Activated CD4-positive, alpha-beta T cell treated with anti-CD3 and anti-CD28 coated beads, Interleukin-2, amount 50 U/mL, for 48 hours (primary cell): ENCODE results near the gene CSF3R.
"Not testable (repeated sequence)": the region's sequence is repeated elsewhere in the genome, so short reads cannot be mapped to it uniquely, and the experiment has no call there.

Experiments used
- DNase-seq, 2 experiments: peaks; one replicate each; pipeline ENCODE4 v3.0.0-alpha.2; 2020

Gene CSF3R

GRCh38 chr1:36481091-36481490 lies 1.6 kb downstream of the CSF3R start:
- DNase-seq = no peak

DNA sequence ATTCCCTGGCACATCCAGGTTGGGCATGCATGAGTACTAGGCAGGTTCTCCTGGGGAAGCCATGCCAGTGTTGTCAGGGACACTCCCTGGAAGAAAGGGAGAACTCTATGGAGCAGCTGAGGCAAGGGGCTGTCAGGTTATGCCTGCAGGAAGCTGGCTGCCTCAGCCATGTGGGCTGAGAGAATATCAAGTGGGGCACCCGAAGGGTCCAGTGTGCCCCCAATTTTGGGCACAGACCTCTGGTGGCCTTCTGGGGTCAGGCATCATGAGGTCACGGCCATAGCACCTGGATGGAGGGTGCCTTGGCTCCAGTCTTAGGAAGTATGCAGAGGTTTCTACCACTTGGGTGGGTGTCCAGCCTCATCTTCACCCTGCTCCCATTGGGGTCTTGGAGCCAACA lies 2.6 kb downstream of the CSF3R start:
- no peak for DNase-seq

- no peak for DNase-seq
These were observed 3.1 kb downstream of the CSF3R start for GRCh38 chr1:36479505-36480051.

- not testable (repeated sequence) for DNase-seq
These were observed 5.1 kb downstream of the CSF3R start for GRCh38 chr1:36477615-36478014.

DNA sequence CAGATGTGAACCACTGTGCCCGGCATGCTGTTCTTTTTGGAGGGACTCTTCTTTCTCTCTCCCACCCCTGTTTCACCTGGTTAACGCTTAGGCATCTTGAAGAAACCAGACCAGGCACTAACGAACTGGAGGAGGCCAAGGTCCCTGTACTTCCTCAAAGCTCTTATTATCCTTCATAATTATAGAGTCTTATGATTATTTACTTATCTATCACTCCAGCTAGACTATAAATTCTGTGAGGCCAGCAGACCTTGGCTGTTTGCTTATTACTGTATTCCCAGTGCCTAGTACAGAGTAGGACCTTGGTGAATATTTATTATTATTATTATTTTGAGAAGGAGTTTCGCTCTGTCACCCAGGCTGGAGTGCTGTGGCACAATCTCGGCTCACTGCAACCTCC lies 5.8 kb downstream of the CSF3R start:
- DNase-seq = no peak

GRCh38 chr1:36475910-36476604 lies 6.7 kb downstream of the CSF3R start:
- no peak for DNase-seq

GRCh38 chr1:36475341-36475740 lies 7.4 kb downstream of the CSF3R start:
- no peak for DNase-seq

DNA sequence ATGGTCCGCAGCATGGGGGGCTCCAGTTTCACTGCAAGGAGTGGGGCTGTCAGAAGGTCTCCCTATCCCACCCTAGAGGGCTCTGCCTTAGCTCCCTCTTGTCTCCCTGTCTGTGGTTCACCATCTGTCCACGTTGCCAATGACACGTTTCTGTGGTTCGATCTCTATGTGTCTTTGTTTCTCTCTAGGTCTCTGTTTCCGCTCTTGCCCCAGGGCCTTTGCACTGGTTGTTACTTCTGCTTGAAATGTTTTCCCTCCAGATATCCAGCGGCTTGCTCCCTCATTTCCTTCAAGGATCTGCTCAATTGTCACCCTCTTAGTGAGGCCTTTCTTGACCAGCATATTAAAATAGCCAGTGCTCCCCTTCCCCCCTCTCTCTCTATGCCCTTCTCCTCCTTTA lies 10.1 kb downstream of the CSF3R start:
- no peak for DNase-seq

GRCh38 chr1:36471830-36472641 lies 10.7 kb downstream of the CSF3R start:
- DNase-seq = no peak

GRCh38 chr1:36469163-36469562 lies 13.6 kb downstream of the CSF3R start:
- no peak for DNase-seq

GRCh38 chr1:36467700-36468455 lies 14.8 kb downstream of the CSF3R start:
- DNase-seq = no peak

DNA sequence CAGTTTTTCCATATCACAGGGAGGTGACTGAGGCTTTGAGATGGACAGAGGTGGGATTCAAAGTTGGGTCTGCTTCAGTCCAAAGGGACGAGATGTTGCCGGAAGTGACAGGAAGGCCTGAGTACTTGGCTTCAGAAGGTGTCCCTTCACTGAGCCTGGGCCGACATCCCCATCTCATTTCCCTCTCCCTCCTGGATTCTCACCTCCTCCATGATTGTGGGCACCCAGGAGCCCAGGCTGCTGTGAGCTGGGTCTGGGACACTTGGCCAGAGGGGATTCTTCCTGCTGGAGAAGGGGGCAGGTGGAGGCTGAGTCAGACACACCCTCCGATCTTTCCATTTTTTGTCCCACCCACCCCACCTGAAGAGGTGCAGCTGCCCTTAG lies 15.7 kb downstream of the CSF3R start:
- no peak for DNase-seq

DNA sequence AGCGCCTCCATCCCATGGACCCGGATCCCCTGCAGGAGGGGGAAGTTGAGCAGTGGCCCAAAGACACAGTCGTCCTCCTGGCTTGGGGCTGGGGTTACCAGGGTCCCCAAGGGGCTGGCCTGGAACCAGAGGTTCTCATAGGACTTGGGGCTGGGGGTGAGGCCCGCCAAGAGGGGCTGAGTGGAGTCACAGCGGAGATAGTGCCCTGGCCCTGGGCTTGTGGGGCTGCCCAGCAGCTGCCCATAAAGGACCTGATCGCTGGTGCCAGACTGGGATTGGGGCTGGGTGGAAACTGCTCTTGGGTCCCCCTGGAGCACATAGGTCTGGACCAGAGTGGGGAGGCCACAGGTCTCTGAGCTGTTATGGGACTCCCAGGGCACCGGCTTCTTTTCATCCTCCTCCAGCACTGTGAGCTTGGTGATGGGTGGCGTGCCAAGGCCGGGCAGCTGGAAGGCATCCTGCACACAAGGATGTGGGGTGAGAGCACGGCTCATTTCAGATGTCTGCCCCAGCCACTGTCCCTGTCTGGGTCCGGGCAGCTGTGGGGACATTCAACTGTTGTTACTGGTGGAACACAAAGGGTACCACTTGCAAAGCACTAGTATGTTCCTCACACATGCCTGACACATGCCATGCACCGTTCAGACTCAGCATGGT lies 16.2 kb downstream of the CSF3R start:
- DNase-seq = no peak

DNA sequence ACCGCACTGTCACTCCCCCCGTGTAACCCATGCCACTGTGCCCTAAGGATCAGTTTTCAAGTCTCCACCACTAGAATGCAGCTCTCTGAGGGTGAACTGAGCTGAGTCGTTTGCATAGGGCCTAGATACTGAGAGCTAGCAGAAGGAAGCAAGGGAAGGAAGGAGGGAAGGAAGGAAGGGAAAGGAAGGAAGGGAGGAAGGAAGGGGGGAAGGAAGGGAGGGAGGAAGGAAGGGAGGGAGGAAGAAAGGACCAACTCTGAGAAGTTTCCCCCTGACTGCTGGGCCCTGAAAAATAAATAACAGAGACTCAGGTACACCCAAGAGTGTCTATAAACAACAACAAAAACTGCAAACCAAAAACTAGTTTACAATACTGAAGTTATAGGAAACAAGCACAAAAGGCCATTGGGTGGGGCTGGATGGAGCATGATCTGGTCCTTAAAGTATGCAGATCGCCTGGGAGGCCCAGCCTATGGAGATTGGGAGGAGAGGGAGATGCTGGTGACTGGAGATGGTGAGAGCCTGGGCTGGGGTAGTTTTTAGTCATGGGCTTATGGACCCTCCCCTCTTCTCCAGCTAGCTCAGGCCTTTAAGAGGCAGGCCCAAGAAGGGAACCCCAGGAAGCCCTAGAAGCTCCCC lies 16.9 kb downstream of the CSF3R start:
- no peak for DNase-seq

GRCh38 chr1:36464605-36465393 lies 17.9 kb downstream of the CSF3R start:
- no peak for DNase-seq

- DNase-seq = peak; percentile 97 to 98
These were observed 18.7 kb downstream of the CSF3R start, which contains the start of gene MRPS15 for GRCh38 chr1:36463803-36464604. MRPS15 (minus strand) TSS chr1:36464384; CDS start chr1:36464275, 109 bp downstream.

GRCh38 chr1:36463463-36463802 lies 19.3 kb downstream of the CSF3R start:
- DNase-seq = no peak

GRCh38 chr1:36458910-36459309 lies 23.8 kb downstream of the CSF3R start:
- DNase-seq = peak; percentile 69 to 78

DNA sequence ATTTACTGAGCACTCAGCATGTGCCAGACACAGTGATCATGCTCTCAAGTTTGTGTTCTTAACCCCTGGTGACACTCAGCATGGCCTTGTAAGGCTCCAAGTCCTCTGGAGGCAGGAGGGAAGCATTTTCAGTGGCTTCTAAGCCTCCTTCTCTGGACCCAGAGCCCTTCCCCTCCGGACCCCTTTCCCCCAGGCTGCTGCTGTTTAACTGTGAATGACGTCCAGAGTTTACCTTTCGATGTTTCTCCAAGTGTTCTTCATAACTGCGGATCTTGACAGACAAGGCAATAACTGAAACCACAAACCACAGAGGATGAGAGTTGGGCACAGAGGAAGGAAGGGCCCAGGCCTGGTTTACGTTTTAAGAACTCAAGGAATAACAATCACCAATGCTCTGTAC lies 25.0 kb downstream of the CSF3R start:
- DNase-seq = no peak

DNA sequence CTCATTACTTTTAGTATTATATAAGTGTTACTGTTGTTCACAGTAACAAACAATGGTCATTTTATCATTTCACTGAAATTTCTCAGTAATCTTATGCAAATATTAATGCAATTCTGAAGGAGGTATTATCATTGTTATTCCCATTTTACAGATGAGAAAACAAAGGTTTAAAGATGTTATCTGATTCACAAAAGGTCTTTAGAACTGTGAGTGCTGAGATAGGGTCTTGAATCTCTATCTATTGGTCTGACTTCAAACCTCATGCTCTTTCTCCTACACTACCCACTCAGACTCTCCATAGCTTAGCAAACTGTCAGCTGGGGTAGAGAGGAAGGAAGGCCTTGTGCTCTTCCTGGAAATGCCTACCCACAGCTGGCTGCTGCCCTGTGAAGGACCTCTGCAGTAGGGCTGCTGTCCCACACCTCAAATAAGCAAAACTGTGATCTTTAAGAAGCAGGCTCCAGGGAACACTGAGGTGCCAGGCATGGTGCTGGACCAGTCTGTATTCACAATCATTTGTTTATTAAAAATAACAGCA lies 26.3 kb downstream of the CSF3R start:
- no peak for DNase-seq
